Stomach (tissue), 4 donors: ENCODE results near the gene MAPRE3.

Experiments used
- POLR2A ChIP-seq, 4 donors: fragments of 450-650 bp; IDR thresholded peaks; one replicate each; pipeline ENCODE4 v1.6.1; 2016; ENCODE audit warnings: antibody characterized with exemption in 4 of 4, control low read depth in 2 of 4, mild to moderate bottlenecking in 1 of 4, moderate library complexity in 1 of 4
- POLR2AphosphoS5 ChIP-seq, 3 donors: sonication (generic); formaldehyde crosslinking; IDR thresholded peaks; one replicate each; pipeline ENCODE4 v1.6.1; 2016; ENCODE audit warnings: antibody characterized with exemption in 3 of 3
- TF ChIP-seq, protein P1 (sequence below), 7 experiments: fragments of 450-650 bp in 4 of 7; fragments of 200-600 bp in 3 of 7; sonication (generic) in 3 of 7; IDR thresholded peaks; one replicate each; pipeline ENCODE4 v1.5.1; 2016 to 2019; ENCODE audit warnings: antibody characterized with exemption in 7 of 7, control low read depth in 2 of 7, mild to moderate bottlenecking in 1 of 7

GRCh38 chr2:26921323-26921722 lies 49.1 kb upstream of the MAPRE3 start:
- TF ChIP-seq, protein P1, sequence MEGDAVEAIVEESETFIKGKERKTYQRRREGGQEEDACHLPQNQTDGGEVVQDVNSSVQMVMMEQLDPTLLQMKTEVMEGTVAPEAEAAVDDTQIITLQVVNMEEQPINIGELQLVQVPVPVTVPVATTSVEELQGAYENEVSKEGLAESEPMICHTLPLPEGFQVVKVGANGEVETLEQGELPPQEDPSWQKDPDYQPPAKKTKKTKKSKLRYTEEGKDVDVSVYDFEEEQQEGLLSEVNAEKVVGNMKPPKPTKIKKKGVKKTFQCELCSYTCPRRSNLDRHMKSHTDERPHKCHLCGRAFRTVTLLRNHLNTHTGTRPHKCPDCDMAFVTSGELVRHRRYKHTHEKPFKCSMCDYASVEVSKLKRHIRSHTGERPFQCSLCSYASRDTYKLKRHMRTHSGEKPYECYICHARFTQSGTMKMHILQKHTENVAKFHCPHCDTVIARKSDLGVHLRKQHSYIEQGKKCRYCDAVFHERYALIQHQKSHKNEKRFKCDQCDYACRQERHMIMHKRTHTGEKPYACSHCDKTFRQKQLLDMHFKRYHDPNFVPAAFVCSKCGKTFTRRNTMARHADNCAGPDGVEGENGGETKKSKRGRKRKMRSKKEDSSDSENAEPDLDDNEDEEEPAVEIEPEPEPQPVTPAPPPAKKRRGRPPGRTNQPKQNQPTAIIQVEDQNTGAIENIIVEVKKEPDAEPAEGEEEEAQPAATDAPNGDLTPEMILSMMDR (IDR thresholded peaks at IDR 0.05): no peak
- TF ChIP-seq POLR2AphosphoS5 (IDR thresholded peaks at IDR 0.05) (no peak), POLR2A (IDR thresholded peaks at IDR 0.05) (no peak)
